Activated CD8-positive, alpha-beta memory T cell treated with anti-CD3 and anti-CD28 coated beads for 48 hours (primary cell): ENCODE measurements around the gene BST1.
"Not testable (repeated sequence)": the region's sequence is repeated elsewhere in the genome, so short reads cannot be mapped to it uniquely, and the experiment has no call there.

ENCODE experiments used
- DNase-seq, 3 experiments: peaks; one replicate each; pipeline ENCODE4 v3.0.0-alpha.2; 2020; ENCODE audit warnings: low read depth in 2 of 3, low spot score in 2 of 3

Gene BST1

DNA sequence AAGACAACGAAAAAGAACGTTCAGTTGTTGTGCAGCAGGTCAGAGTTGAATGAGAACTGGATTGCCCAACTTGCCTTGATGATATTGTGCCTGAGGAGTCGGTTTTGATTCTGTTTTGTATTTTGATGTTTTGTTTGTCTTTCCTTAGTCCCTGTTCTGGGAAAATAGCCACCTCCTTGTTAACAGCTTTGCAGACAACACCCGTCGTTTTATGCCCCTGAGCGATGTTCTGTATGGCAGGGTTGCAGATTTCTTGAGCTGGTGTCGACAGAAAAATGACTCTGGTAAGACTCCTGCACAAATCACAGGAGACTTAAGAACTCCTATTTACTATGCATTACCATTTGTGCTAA lies 4.5 kb downstream of the BST1 start:
- no peak for DNase-seq

DNA sequence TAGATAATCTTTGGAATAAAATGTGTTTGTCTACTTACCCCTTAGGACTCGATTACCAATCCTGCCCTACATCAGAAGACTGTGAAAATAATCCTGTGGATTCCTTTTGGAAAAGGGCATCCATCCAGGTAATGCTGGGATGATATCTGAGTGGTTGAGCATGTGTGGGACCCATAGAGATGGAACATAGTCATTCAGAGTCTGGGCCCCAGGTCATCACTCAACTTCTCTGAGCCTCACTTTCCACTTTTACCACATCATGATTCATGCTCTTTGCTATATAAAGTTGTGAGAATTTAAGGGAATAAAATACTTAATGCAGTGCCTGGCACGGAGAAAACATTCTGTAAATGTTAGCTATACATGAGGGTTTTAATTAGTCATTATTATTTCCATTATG lies 8.9 kb downstream of the BST1 start:
- DNase-seq = no peak

- no peak for DNase-seq
Observed at GRCh38 chr4:15712214-15712613, 9.3 kb downstream of the BST1 start.

- no peak for DNase-seq
Observed at GRCh38 chr4:15714141-15714540, 11.3 kb downstream of the BST1 start.

- no peak for DNase-seq
Observed at GRCh38 chr4:15714646-15715435, 12.0 kb downstream of the BST1 start.

GRCh38 chr4:15716115-15716514 lies 13.2 kb downstream of the BST1 start:
- no peak for DNase-seq

- no peak for DNase-seq
Observed at GRCh38 chr4:15717086-15717485, 14.2 kb downstream of the BST1 start.

- DNase-seq = no peak
Observed at GRCh38 chr4:15717657-15718416, 15.0 kb downstream of the BST1 start.

GRCh38 chr4:15718465-15718864 lies 15.6 kb downstream of the BST1 start:
- DNase-seq = no peak

GRCh38 chr4:15718959-15719358 lies 16.1 kb downstream of the BST1 start:
- no peak for DNase-seq

GRCh38 chr4:15719506-15719905 lies 16.6 kb downstream of the BST1 start:
- no peak for DNase-seq

DNA sequence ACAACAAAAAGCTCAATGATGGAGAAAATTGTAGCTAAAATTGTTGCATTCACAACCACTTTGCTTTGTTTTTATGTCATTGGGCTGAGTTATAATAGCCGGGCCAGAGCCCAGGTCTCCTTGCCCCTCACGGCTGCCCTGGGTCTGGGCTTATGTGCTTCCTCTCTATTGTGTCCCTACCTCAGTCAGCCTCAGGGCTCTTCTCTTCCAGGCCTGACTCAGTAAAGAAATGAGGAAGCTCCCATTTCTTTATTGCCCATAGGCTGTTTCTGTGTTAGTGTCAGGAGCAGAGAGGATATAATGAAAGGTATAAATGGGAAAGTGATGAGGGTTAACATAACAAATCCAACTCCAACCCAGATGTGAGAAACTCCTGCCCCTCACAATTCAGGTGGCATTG lies 18.0 kb downstream of the BST1 start:
- no peak for DNase-seq

DNA sequence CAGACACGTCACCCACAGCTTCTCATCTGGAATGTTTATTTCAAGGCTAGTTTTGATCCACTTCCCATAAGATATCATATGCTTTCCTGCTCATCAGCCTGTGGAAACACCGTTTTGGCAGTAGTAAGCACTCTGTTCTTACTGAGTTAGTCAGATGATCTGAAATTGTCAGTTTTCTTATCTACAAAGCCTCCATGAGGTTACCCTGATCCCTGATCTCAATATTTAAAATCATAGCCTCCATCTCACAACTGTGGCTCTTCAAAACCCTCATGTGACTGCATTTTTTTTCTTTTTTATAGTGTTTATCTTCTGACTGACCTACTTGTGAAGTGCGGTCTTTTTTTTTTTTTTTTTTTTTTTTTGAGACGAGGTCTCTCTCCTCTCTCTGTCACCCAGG lies 22.7 kb downstream of the BST1 start:
- no peak for DNase-seq

DNA sequence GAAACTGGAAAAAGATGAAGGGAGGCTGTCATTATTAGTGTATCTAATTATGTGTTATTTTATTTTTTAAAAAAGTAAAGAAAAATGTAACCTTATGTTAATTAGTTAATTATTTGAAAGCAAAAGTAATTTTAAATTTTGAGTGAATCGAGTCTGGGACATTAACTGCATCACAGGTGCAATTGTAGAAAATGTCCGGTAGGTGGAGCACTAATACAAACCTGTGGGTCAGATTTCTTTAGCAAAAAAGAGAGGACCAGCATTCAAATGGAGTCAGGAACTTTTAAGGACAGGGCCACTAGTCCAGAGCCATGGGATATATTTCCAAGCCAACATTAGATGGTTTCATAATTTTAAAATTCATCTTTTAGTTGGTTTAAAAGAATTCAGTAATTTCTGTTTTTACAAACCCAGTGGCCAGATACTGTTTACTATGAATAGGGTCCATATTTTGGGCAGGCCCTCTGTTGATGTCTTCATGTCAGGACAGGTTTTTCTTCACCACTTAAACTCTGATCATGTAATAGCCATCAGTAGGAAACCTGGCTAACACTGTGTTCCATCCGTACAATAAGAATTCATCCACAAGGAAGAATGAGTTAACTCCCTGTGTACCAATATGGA lies 27.2 kb downstream of the BST1 start:
- DNase-seq = no peak

DNA sequence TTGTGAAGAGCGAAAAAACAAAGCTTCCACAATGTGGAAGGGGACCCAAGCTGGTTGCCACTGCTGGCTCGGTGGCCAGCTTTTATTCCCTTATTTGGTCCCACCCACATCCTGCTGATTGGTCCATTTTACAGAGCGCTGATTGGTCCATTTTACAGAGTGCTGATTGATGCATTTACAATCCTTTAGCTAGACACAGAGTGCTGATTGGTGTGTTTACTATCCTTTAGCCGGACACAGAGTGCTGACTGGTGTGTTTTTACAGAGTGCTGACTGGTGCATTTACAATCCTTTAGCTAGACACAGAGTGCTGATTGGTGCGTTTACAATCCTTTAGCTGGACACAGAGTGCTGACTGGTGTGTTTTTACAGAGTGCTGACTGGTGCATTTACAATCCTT lies 30.2 kb downstream of the BST1 start:
- DNase-seq = not testable (repeated sequence)

DNA sequence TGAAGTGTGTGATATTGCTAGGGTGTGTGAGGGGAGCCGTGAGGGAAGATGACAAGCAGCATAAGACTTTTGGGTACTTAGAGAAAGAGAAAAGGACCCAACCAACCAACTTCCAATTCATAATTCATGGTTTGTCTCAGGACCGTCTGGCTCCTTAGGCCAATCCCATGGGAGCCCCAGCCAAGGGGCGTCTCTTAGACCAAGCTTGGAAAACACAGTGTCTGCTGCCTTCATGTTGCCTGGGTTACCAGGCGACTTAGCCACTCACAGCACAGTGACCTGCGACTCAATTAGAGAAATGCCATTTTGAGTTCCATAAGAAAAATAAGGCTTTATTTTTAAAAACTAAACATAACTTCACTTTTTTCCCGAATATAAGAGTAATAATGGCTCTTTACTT lies 32.7 kb downstream of the BST1 start:
- no peak for DNase-seq

GRCh38 chr4:15736514-15737050 lies 33.7 kb downstream of the BST1 start:
- DNase-seq = no peak

- DNase-seq = no peak
Observed at GRCh38 chr4:15737255-15737654, 34.4 kb downstream of the BST1 start.

DNA sequence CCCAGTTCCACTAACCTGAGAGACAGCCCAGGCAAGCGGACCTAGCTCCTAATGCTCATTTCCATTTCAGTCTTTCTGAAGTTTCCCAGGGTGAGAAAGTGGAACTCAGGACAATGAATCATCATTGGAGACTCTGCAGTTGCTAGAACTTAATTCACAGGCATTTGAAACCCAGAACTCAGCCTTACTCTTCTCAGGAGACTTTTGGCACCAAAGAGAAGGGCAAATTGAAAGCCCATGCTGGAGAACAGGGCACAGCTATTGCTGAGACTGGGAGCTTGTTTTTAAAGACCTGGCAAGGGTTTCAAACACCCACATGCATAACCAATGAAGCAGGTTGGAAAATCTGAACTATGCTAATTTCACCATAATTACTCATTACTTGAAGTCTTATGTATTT lies 36.0 kb downstream of the BST1 start:
- DNase-seq = no peak

DNA sequence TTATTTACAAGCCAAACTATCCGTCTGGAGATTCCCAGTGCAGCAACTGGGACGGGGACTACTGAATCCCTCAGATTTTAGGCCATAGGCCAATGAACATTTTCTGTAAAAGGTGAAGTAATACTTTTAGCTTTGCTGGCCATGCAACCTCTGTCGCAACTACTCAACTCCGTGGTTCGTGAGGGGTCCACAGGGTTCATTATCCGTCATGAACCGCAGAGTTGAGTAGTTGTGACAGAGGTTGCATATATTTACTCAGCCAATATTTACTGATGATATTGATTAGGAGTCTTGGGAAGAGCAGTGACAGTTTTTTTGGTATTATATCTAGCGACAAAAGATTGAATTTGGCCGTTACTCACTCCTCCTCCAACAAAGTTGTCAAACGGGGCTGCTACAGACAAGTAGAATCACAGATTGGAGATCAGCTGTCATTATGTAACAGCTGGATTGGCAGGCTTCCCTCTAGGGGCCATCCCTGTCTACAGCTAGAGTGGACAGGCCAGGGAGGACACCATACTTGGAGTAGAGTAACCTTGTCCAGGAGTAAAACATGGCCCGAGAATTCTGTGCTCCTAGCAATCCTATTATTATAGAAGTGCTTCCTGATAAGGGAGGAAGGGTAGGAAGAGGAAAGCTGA lies 38.0 kb downstream of the BST1 start:
- no peak for DNase-seq

- DNase-seq = no peak
Observed at GRCh38 chr4:15742083-15742582, 39.3 kb downstream of the BST1 start.
